Kidney (tissue), 14 donors: Measurements from ENCODE around the gene HMG20B. TPM values are rescaled to one million over a fixed set of nuclear protein-coding genes. Genes with fewer than 3 reads are reported as not detected.

ENCODE experiments used
- DNase-seq, 5 donors: peaks; one replicate each; pipeline ENCODE4 v3.0.0-alpha.2; 2013 to 2020
- FAIRE-seq: peaks from 2 replicates; lab custom pipeline; 2012; peaks lifted over from hg19 to GRCh38; lab: Jason Lieb, UNC
- H3K27ac ChIP-seq, 2 donors: one replicate each; pipeline ENCODE4 v1.7.0; 2013; ENCODE audit warnings: low read depth in 2 of 2, low read length in 2 of 2, inconsistent platforms in 1 of 2
- H3K27me3 ChIP-seq: one replicate; pipeline ENCODE4 v1.7.1; 2013; ENCODE audit warnings: low read length, inconsistent platforms; ENCODE audit not compliant: control insufficient read depth, insufficient read depth
- H3K36me3 ChIP-seq, 3 donors: one replicate each; pipeline versions ENCODE4 v1.7.0 to v1.7.1; 2013; ENCODE audit warnings: low read length in 3 of 3, control low read depth in 1 of 3, inconsistent platforms in 1 of 3; ENCODE audit not compliant: insufficient read depth in 3 of 3, control insufficient read depth in 2 of 3
- H3K4me1 ChIP-seq, 3 donors: one replicate each; pipeline versions ENCODE4 v1.7.0 to v1.7.1; 2013; ENCODE audit warnings: low read length in 3 of 3, inconsistent platforms in 1 of 3, low read depth in 1 of 3; ENCODE audit not compliant: control insufficient read depth in 2 of 3, insufficient read depth in 2 of 3
- H3K4me3 ChIP-seq, 3 donors: one replicate each; pipeline versions ENCODE4 v1.7.0 to v1.8.1; 2013; ENCODE audit warnings: low read length in 3 of 3, control low read depth in 1 of 3, inconsistent platforms in 1 of 3
- H3K9ac ChIP-seq, 3 donors: one replicate each; pipeline versions ENCODE4 v1.7.0 to v1.7.1; 2013; ENCODE audit warnings: low read length in 3 of 3, control low read depth in 1 of 3, inconsistent platforms in 1 of 3
- H3K9me3 ChIP-seq, 3 donors: one replicate each; pipeline versions ENCODE4 v1.7.0 to v1.7.1; 2013; ENCODE audit warnings: low read length in 3 of 3, control low read depth in 1 of 3, inconsistent platforms in 1 of 3; ENCODE audit not compliant: control insufficient read depth in 2 of 3, insufficient read depth in 1 of 3
- CTCF ChIP-seq: IDR thresholded peaks from 3 replicates; pipeline ENCODE4 v1.5.1; 2012; ENCODE audit warnings: mild to moderate bottlenecking, moderate library complexity, borderline replicate concordance; ENCODE audit not compliant: insufficient read depth; ENCODE audit errors: extremely low read depth
- intact Hi-C: fragments of 100-400 bp; cut with DNase I; formaldehyde crosslinking; loops from one replicate; pipeline ENCODE4 v1.11.1; 2022
- polyA plus RNA-seq: library from polyadenylated mRNA; stranded (reverse); fragments of 350-450 nt; fragmentation: Illumina TruSeq; extraction: RNeasy Lipid Tissue Mini Kit (QIAGEN cat#74804); gene quantifications from one replicate; pipeline ENCODE4 v1.2.3, GENCODE V29; 2014; ENCODE audit warnings: low read depth, low replicate concordance; ENCODE audit not compliant: insufficient read depth
- total RNA-seq: library from RNA; stranded (reverse); fragmentation: NEBNext Ultra II Directional; extraction: Animal tissue kit (Norgen Biotek cat#: 25700); gene quantifications from one replicate; pipeline ENCODE4 v1.2.1, GENCODE V29; 2021
- donor health status: control.
- donor health status: control.
- donor health status: control.
- donor health status: control.
- donor health status: control.
- donor health status: DM: yes; HTN: yes; CAD: no.
- donor health status: Normal renal cell carcinoma (clear cell type).

HMG20B gene
- total and polyA plus RNA-seq, 2 donors from 2014 or later, result 69.7 to 82.6 TPM

GRCh38 chr19:3591876-3592613 lies 19.3 kb downstream of the HMG20B start:
- FAIRE-seq (no peak), DNase-seq (no peak)
- no peak overlapping the region for H3K4me3 ChIP-seq
- H3K27me3 ChIP-seq, result no peaks in the 10 kb centered on the region
- no peaks in the 10 kb centered on the region for H3K4me1 ChIP-seq
- intact Hi-C loops, result no loop called here
- H3K36me3 ChIP-seq, result no peaks in the 10 kb centered on the region
- H3K27ac ChIP-seq, result peak overlapping the region in 1 of 2 donors; percentile 52
- H3K9ac ChIP-seq, result no peak overlapping the region
- H3K9me3 ChIP-seq, result no peaks in the 10 kb centered on the region
- no peak for TF ChIP-seq CTCF

- intact Hi-C loops, result no loop called here
- Histone ChIP-seq H3K4me1 (no peaks in the 10 kb centered on the region), H3K27ac (no peak overlapping the region), H3K9me3 (no peaks in the 10 kb centered on the region), H3K27me3 (no peaks in the 10 kb centered on the region), H3K9ac (no peak overlapping the region), H3K4me3 (no peak overlapping the region), H3K36me3 (no peaks in the 10 kb centered on the region)
- no peak for TF ChIP-seq CTCF
- FAIRE-seq (no peak), DNase-seq (no peak)
Observed at GRCh38 chr19:3593156-3593555, 20.4 kb downstream of the HMG20B start.

- Histone ChIP-seq H3K4me1 (no peaks in the 10 kb centered on the region), H3K9me3 (no peaks in the 10 kb centered on the region), H3K9ac (no peak overlapping the region), H3K4me3 (no peak overlapping the region), H3K27ac (no peak overlapping the region), H3K36me3 (no peaks in the 10 kb centered on the region), H3K27me3 (no peaks in the 10 kb centered on the region)
- FAIRE-seq, result no peak
- no peak for DNase-seq
- TF ChIP-seq CTCF, result no peak
- intact Hi-C loops, result no loop called here
Observed at GRCh38 chr19:3595521-3596061, 22.8 kb downstream of the HMG20B start.
